Testis (tissue), 2 donors: ENCODE data around the gene HSF5.

Experiments used
- CTCF ChIP-seq, 3 experiments: fragments of 450-650 bp in 2 of 3; fragments of 200-600 bp in 1 of 3; sonication (generic) in 1 of 3; IDR thresholded peaks; one replicate each; pipeline ENCODE4 v1.5.1; 2016 to 2019; ENCODE audit warnings: antibody characterized with exemption in 3 of 3, mild to moderate bottlenecking in 2 of 3, moderate library complexity in 1 of 3
- POLR2A ChIP-seq: fragments of 450-650 bp; IDR thresholded peaks from one replicate; pipeline ENCODE4 v1.6.1; 2017; ENCODE audit warnings: antibody characterized with exemption, mild to moderate bottlenecking, moderate library complexity

DNA sequence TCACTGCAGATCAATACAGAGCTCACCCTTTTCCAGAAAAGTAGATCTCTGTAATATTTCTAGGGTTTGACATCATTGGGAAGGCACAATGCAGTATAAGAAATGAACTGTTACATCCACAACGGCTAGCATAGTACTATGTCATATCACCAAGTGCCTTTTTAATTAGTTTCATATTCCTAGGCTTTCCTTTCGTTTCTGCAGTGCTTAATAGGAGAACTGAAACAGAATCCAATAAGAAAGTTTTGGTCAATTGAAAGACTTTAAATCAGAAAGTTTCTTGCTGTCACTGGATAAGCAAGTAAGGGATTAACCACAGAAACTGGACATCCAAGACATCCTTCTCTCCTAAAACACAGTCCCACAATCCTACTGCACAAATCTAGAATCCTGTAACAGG lies 67.4 kb downstream of the HSF5 start:
- TF ChIP-seq CTCF (IDR thresholded peaks at IDR 0.05) (no peak), POLR2A (no peak)
